Neutrophil (primary cell): ENCODE data around the gene HMGCL.

Source experiments
- H3K27ac ChIP-seq: fragments of 200-600 bp; sonication (generic); 2 replicates; pipeline ENCODE4 v1.5.1; 2016; ENCODE audit warnings: mild to moderate bottlenecking, moderate library complexity
- H3K27me3 ChIP-seq: fragments of 200-600 bp; sonication (generic); 2 replicates; pipeline ENCODE4 v1.6.0; 2016; ENCODE audit warnings: mild to moderate bottlenecking
- H3K36me3 ChIP-seq: fragments of 200-600 bp; sonication (generic); 2 replicates; pipeline ENCODE4 v1.5.1; 2017
- H3K4me1 ChIP-seq, 2 experiments: fragments of 200-600 bp in 1 of 2; sonication (generic) in 1 of 2; 1 replicate in 1 of 2; 2 replicates in 1 of 2; pipeline versions ENCODE4 v1.5.1 to v1.6.1; 2013 to 2016; ENCODE audit warnings: low read depth in 1 of 2, low read length in 1 of 2, mild to moderate bottlenecking in 1 of 2, moderate library complexity in 1 of 2; ENCODE audit not compliant: control insufficient read depth in 1 of 2, insufficient read depth in 1 of 2
- H3K4me3 ChIP-seq, 2 experiments: fragments of 200-600 bp in 1 of 2; sonication (generic) in 1 of 2; 1 replicate in 1 of 2; 2 replicates in 1 of 2; pipeline ENCODE4 v1.5.1; 2013 to 2016; ENCODE audit warnings: low read depth in 1 of 2, low read length in 1 of 2, mild to moderate bottlenecking in 1 of 2, moderate library complexity in 1 of 2
- H3K9me3 ChIP-seq: fragments of 200-600 bp; sonication (generic); 2 replicates; pipeline ENCODE4 v1.5.1; 2016
- CTCF ChIP-seq: fragments of 200-600 bp; sonication (generic); IDR thresholded peaks from 2 replicates; pipeline ENCODE4 v1.5.1; 2016; ENCODE audit warnings: antibody characterized with exemption

Gene HMGCL

GRCh38 chr1:23823767-23824166, 1.5 kb downstream of the HMGCL start:
- H3K9me3 ChIP-seq, result no peaks in the 10 kb centered on the region
- H3K36me3 ChIP-seq, result peaks cover 13% of the 10 kb centered on the region
- H3K27ac ChIP-seq, result no peak overlapping the region
- TF ChIP-seq CTCF, result no peak
- H3K4me1 ChIP-seq, result peaks cover 10 to 18% of the 10 kb centered on the region in 2 experiments
- no peak overlapping the region for H3K4me3 ChIP-seq
- no peaks in the 10 kb centered on the region for H3K27me3 ChIP-seq

- Histone ChIP-seq H3K27ac (no peak overlapping the region), H3K9me3 (no peaks in the 10 kb centered on the region), H3K4me1 (no peaks in the 10 kb centered on the region), H3K27me3 (no peaks in the 10 kb centered on the region), H3K4me3 (no peak overlapping the region), H3K36me3 (peaks cover 61% of the 10 kb centered on the region)
- TF ChIP-seq CTCF, result no peak
Measured at GRCh38 chr1:23817633-23818032, 7.6 kb downstream of the HMGCL start.

- no peak for TF ChIP-seq CTCF
- H3K27ac ChIP-seq, result no peak overlapping the region
- H3K4me1 ChIP-seq, result no peaks in the 10 kb centered on the region
- no peaks in the 10 kb centered on the region for H3K27me3 ChIP-seq
- H3K4me3 ChIP-seq, result no peak overlapping the region
- peaks cover 68% of the 10 kb centered on the region for H3K36me3 ChIP-seq
- no peaks in the 10 kb centered on the region for H3K9me3 ChIP-seq
Measured at GRCh38 chr1:23816906-23817305, 8.3 kb downstream of the HMGCL start.

GRCh38 chr1:23816361-23816760, 8.9 kb downstream of the HMGCL start:
- H3K36me3 ChIP-seq, result peaks cover 69% of the 10 kb centered on the region
- H3K4me1 ChIP-seq, result peaks cover under 1 to 1% of the 10 kb centered on the region in 2 experiments
- no peak for TF ChIP-seq CTCF
- no peak overlapping the region for H3K27ac ChIP-seq
- H3K4me3 ChIP-seq, result no peak overlapping the region
- no peaks in the 10 kb centered on the region for H3K9me3 ChIP-seq
- H3K27me3 ChIP-seq, result no peaks in the 10 kb centered on the region

- Histone ChIP-seq H3K9me3 (no peaks in the 10 kb centered on the region), H3K27ac (no peak overlapping the region), H3K27me3 (no peaks in the 10 kb centered on the region), H3K4me3 (no peak overlapping the region), H3K4me1 (peaks cover 19 to 23% of the 10 kb centered on the region in 2 experiments), H3K36me3 (peaks cover 55% of the 10 kb centered on the region)
- no peak for TF ChIP-seq CTCF
Measured at GRCh38 chr1:23814016-23814415, 11.2 kb downstream of the HMGCL start.
